ENCODE data around the gene ARHGAP6.

Gene ARHGAP6

DNA sequence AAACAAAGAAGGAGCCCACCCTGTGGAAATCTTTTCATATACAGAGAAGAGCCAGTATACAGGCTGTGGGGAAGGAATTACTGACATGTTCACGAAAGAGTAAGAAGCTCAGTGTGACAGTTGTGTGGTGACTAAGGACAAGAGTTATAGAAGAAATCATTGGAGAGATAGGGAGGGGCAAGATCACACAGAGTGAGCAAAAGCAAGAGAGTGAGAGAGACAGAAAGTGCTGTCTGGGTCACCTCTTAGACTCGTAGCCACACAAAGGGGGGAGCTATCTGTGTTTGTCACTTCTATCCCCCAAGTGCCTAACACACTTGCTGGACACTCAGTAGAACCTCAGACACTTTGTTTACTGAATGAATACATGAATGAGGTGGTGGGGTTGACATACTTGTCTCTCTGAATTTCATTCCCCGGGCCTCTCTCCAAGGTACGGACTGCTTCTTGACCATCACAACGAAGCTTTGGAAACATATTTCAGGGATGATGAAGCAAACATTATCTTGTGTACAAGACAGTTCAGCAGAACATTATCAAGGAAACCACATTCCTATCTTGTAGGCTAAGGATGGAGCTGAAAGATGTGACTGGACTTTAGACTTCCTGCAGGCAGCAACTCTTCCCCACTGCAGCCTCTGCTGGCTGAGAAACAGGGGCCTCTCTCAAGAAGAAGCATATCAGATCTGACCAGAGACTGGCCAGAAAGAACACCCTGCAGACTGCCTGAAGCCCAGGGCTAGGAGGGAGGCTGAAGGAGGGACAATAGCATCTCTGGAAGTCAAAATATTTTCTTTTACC is 204.3 kb downstream of the ARHGAP6 start:
- peak overlapping the region; percentile 18; the same call in 1 of the 2 replicates for H3K27ac ChIP-seq

DNA sequence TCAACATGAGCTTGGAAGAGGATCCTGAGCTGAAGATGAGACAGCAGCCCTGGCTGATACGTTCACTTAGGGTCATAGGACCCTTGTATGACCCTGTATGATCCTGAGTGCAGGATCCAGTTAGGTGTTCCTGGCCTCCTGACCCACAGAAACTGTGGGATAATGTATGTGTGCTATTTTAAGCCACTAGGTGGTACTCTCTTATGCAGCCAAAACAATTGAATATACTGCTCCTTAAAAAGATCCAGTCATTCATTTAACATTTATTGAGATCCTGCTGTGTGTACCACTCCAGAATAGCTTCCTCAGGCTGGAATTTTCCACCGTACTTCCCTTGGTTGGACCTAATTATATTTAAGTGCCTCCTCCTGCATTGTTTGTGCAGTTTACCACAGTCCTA is 205.4 kb downstream of the ARHGAP6 start:
- TF ChIP-seq CTCF (conservative IDR thresholded peaks at IDR 0.05), result peak; percentile 32
- H3K27ac ChIP-seq, result no peak overlapping the region; the same call in 1 of the 2 replicates

More for the DNA sequence above, 204.3 kb downstream of the ARHGAP6 start:
- no peak for TF ChIP-seq CTCF (conservative IDR thresholded peaks at IDR 0.05)

GRCh38 chrX:11458170-11458569 is 207.6 kb downstream of the ARHGAP6 start:
- H3K27ac ChIP-seq, result peak overlapping the region; percentile 45
- no peak for TF ChIP-seq CTCF (conservative IDR thresholded peaks at IDR 0.05)

DNA sequence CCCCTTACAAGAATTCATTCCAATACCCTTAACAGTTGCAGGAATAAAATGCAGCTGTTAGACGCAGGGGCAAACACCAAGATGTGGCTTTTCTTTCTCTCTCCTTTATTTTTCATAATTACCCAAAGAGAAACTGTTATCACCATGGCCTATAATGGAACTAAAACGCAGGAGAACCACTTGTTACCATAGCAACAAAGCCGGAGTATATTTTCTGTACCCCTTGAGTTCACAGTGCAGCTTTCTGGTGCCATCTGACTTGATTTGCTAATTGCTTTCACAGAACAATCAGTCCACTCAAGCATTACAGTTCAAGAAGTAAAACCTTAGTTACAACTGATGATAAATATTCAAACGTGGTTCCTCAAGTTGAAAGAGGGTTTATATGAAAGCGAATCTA is 214.6 kb downstream of the ARHGAP6 start:
- TF ChIP-seq CTCF (conservative IDR thresholded peaks at IDR 0.05), result no peak
- peak overlapping the region; percentile 77 for H3K27ac ChIP-seq

DNA sequence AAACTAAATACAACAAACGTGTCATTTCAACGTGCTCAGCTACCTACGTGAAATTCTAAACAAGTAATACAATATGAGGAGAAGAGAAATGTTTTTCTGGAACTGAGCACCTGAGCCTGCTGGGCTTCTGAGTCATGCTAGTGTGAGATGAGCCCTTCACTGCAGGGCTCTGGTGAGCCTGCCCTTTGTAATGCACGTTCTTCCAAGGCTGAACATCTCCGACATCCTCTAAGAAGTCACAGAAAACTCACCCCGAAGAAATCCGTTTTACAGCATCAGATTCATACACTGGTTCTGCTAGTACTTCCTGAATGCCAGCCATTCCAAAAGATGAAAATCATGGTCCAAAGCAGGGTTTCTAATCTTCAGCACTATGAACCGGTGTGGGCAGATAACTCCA is 215.4 kb downstream of the ARHGAP6 start:
- TF ChIP-seq CTCF (conservative IDR thresholded peaks at IDR 0.05), result no peak
- H3K27ac ChIP-seq, result peak overlapping the region; percentile 77

GRCh38 chrX:11449613-11450012 is 216.1 kb downstream of the ARHGAP6 start:
- TF ChIP-seq CTCF (conservative IDR thresholded peaks at IDR 0.05), result no peak
- peak overlapping the region; percentile 77 for H3K27ac ChIP-seq

GRCh38 chrX:11447418-11447817 is 218.3 kb downstream of the ARHGAP6 start:
- no peak for TF ChIP-seq CTCF (conservative IDR thresholded peaks at IDR 0.05)
- peak overlapping the region; percentile 77 for H3K27ac ChIP-seq

Data from VCaP (cell line).